ENCODE data around the gene FAM174C.

Gene FAM174C

GRCh38 chr19:1286487-1287353 is 11.4 kb downstream of the FAM174C start:
- DNase-seq (ENCODE audit: low read depth): no peak

GRCh38 chr19:1287354-1288225 is 12.3 kb downstream of the FAM174C start:
- no peak for DNase-seq (ENCODE audit: low read depth)

- DNase-seq (ENCODE audit: low read depth): no peak
Observed at GRCh38 chr19:1288226-1288612, 12.9 kb downstream of the FAM174C start.

- DNase-seq (ENCODE audit: low read depth): no peak
Observed at GRCh38 chr19:1288833-1289685, 13.7 kb downstream of the FAM174C start.

- no peak for DNase-seq (ENCODE audit: low read depth)
Observed at GRCh38 chr19:1289686-1290025, 14.3 kb downstream of the FAM174C start.

GRCh38 chr19:1290196-1290702 is 14.9 kb downstream of the FAM174C start:
- no peak for DNase-seq (ENCODE audit: low read depth)

- no peak for DNase-seq (ENCODE audit: low read depth)
Observed at GRCh38 chr19:1290703-1291651, 15.6 kb downstream of the FAM174C start.

- DNase-seq (ENCODE audit: low read depth): no peak
Observed at GRCh38 chr19:1291761-1292418, 16.6 kb downstream of the FAM174C start.

GRCh38 chr19:1292419-1293151 is 17.3 kb downstream of the FAM174C start:
- DNase-seq (ENCODE audit: low read depth): no peak

GRCh38 chr19:1293782-1294604 is 18.7 kb downstream of the FAM174C start:
- no peak for DNase-seq (ENCODE audit: low read depth)

GRCh38 chr19:1294688-1295087 is 19.4 kb downstream of the FAM174C start:
- DNase-seq (ENCODE audit: low read depth): no peak

- no peak for DNase-seq (ENCODE audit: low read depth)
Observed at GRCh38 chr19:1295169-1296012, 20.1 kb downstream of the FAM174C start.

GRCh38 chr19:1296078-1296477 is 20.7 kb downstream of the FAM174C start:
- no peak for DNase-seq (ENCODE audit: low read depth)

- no peak for DNase-seq (ENCODE audit: low read depth)
Observed at GRCh38 chr19:1296575-1297271, 21.4 kb downstream of the FAM174C start.

- no peak for DNase-seq (ENCODE audit: low read depth)
Observed at GRCh38 chr19:1298235-1298634, 22.9 kb downstream of the FAM174C start.

GRCh38 chr19:1299801-1300200 is 24.5 kb downstream of the FAM174C start:
- no peak for DNase-seq (ENCODE audit: low read depth)
